ENCODE results near the gene MED16.

Gene MED16

GRCh38 chr19:871446-872265 lies 21.3 kb downstream of the MED16 start:
- DNase-seq (ENCODE audit: low read depth, low spot score): peak; percentile 26

GRCh38 chr19:870963-871401 lies 22.0 kb downstream of the MED16 start:
- DNase-seq (ENCODE audit: low read depth, low spot score): no peak

GRCh38 chr19:870314-870713 lies 22.7 kb downstream of the MED16 start:
- no peak for DNase-seq (ENCODE audit: low read depth, low spot score)

GRCh38 chr19:869245-870177 lies 23.5 kb downstream of the MED16 start:
- no peak for DNase-seq (ENCODE audit: low read depth, low spot score)

DNA sequence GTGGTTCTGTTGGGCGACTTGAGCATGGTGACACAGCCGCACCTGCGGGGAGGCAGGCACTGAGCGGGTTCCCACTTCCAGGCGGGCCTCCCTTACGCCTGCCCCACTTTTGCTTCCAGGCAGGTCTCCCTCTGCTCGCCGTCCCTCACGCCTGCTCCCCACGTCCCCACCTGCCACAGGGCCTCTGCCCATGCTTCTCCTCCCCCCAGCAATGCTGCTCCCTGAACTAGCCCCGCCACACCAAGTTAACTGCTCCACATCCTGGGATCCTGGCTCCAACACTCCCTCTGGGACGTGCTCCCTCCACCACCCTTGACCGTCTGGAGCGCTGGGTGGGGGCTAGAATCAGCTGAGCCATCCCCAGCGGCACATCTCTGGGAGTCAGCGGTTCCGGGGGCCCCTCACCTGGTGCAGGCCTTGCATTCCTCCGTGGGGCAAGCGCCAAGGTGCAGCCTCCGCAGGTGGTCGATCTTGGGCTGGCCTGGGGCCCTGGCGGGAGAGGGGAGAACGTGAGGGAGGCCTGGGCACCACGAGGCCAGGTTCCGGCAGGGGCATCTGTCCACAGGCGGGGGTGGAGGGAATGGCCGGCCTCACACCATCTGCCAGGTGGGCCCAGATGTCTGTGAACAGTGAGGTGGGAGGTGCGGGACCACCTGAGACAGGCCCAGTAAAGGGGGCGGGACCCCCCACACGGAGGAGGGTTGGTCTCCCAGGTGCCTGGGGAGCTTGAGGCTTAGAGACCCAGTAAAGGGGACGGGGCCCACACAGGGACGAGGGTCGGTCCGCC lies 24.3 kb downstream of the MED16 start:
- no peak for DNase-seq (ENCODE audit: low read depth, low spot score)

DNA sequence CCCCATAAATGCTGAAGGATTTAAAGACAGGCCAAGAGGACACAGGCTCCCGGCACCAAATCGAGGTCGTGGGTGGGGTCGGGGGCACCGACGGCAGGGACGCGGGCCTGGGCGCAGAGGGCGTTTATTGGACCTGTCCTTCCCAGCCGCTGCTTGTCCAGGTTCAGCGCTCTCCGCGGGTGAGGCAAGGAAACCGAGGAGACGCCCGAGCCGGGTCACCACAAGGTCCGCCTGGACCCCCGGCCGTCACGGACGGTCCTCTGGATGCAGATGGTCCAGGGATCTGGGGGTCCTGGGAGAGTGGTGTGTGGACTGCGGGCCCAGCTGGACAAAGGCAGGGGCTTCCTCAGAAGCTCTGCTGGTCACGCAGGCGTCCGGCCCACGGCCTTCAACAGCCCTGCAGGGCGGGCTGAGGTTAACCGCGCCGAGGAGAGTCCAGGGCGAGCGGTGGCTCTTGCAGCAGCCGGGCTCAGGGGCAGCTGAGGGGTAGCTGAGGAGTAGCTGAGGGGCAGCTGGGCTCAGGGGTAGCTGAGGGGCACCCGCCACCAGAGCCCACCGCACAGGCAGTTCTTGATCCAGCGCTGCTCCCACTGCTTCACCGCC lies 25.0 kb downstream of the MED16 start:
- DNase-seq (ENCODE audit: low read depth, low spot score): no peak

DNA sequence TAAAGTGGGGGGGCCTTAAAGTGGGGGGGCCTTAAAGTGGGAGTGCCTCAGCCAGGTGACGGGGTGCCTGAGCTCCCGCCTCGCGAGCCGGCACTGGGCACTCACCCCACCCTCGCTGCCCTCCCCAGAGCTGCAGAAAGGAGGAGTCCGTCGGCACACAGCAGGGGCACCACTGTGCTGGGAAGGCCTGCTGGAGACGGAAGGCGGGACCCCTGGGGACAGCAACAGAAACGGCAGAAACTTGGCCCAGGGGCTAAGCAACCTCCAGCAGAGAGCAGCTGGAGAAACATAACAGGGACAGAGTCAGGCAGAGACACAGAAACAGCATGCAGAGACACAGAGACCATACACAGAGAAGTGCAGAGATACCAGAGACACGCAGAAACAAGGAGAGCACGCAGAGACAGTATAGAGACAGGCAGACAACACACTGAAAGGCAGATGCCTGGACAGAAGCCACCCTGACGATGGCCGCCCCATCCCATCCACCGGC lies 25.6 kb downstream of the MED16 start:
- DNase-seq (ENCODE audit: low read depth, low spot score): no peak

DNA sequence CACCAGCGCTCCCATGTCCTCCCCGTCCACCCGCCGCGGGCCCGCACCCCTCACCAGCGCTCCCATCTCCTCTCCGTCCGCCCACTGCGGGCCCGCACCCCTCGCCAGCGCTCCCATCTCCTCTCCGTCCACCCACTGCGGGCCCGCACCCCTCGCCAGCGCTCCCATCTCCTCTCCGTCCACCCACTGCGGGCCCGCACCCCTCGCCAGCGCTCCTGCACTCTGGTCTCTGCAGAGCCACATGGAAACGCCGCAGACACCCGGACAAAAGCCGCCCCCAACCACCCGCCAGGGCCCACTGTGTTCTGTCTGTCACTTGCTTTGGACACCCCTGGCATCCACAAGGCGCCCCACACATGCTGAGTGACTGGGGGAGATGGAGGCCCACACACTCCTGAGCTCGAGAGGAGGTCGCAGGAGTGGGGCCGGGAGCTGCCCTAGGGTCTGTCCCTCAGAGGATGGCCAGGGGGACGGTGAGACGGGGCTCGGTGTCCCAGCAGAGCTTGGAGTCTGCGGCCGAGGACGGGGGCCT lies 26.2 kb downstream of the MED16 start:
- no peak for DNase-seq (ENCODE audit: low read depth, low spot score)

DNA sequence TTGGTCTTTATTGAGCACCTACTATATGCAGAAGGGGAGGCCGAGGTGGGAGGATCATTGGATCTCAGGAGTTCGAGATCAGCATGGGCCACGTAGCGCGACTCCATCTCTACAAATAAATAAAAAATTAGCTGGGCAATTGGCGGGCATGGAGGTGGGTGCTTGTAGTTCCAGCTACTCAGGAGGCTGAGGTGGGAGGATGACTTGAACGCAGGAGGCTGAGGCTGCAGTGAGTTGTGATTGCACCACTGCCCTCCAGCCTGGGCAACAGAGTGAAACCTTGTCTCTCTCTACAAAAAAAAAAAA lies 29.7 kb downstream of the MED16 start:
- DNase-seq (ENCODE audit: low read depth, low spot score): no peak

GRCh38 chr19:862581-863314 lies 30.2 kb downstream of the MED16 start:
- DNase-seq (ENCODE audit: low read depth, low spot score): peak; percentile 56

DNA sequence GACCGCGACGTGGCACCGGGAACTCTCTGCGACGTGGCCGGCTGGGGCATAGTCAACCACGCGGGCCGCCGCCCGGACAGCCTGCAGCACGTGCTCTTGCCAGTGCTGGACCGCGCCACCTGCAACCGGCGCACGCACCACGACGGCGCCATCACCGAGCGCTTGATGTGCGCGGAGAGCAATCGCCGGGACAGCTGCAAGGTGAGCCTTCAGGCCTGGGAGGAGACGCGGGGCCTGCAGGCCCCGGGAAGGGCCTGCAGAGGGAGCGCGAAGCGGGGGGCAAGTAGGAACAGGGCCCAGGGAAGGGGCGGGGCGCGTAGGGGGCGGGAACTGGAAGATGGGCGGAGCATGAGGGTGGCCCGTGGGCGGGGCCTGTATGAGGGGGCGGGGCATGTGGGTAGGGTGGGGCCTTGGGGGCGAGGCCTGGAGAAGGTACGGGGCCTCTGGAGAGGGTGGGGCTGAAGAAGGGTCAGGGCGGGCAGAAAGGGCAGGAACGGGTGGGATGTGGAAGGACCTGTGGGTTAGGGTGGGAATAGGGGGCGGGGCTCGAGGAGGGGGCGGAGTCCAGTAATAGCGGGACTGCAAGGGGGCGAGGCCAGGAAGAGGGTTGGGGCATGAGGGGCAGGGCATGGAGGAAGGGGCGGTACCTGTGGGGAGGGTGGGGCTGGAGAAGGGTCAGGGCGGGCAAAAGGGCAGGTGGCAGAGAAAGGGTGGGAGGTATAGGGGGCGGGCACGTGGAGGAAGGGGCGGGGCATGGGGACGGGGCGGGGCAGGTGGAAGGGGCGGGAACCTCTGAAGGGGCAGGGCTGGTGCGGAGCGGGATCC lies 31.0 kb downstream of the MED16 start:
- DNase-seq (ENCODE audit: low read depth, low spot score): peak; percentile 45

- no peak for DNase-seq (ENCODE audit: low read depth, low spot score)
Measured at GRCh38 chr19:861141-861755, 31.7 kb downstream of the MED16 start.

- DNase-seq (ENCODE audit: low read depth, low spot score): no peak
Measured at GRCh38 chr19:858868-859843, 33.8 kb downstream of the MED16 start, which contains the start of gene CFD. Gene CFD (plus strand): TSS chr19:859664. CDS start chr19:859690, 26 bp downstream.

DNA sequence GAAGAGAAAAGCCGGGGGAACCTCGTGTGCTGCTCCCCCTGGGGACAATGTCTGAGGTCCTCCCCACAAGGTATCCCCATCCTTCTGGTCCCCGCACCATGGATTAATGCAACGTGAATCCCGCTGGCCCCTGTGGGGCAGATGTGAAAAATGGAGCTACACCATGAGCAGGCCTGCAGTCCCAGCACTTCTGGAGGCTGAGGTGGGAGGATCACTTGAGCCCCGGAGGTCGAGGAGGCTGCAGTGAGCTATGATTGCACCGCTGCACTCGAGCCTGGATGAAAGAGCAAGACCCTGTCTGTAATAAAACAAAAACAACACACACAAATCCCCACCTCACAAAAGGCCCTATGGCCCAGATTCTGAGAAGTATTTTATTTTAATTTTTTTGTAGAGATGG lies 34.7 kb downstream of the MED16 start:
- DNase-seq (ENCODE audit: low read depth, low spot score): no peak

GRCh38 chr19:855566-856120 lies 37.3 kb downstream of the MED16 start:
- DNase-seq (ENCODE audit: low read depth, low spot score): no peak

DNA sequence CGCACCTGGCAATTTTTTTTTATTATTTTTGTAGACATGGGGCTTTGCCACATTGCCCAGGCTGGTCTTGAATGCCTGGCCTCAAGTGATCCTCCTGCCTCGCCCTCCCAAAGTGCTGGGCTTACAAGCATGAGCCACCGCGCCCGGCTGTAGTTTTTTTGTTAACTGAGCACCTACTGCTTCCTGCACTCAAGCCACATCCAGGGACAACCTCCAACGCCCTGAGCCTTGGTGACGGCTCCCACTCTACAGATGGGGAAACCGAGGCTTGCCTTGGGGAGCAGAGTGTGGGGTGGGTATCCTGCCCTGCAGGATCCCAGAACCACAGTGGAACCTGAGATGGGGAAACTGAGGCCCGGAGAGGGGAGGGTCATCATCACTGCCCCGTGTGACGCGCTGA lies 37.8 kb downstream of the MED16 start:
- no peak for DNase-seq (ENCODE audit: low read depth, low spot score)

DNA sequence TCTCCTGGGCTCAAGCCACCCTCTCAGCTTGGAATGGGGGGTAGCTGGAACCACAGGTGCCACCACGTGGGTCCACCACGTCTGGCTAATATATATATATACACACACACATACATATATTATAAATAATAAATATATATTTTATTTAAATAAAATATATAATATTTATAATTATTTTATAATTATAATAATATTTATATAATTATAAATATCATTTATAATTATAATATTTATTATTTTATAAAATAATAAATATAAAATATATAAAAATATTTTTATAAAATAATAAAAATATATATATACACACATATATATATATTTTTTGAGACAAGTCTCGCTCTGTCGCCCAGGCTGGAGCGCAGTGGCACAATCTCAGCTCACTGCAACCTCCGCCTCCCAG lies 38.4 kb downstream of the MED16 start:
- DNase-seq (ENCODE audit: low read depth, low spot score): no peak
